B cell (primary cell): Measurements from ENCODE around the gene TTC13.

Experiments used
- CTCF ChIP-seq: fragments of 200-600 bp; IDR thresholded peaks from one replicate; pipeline ENCODE4 v1.8.0; 2022; ENCODE audit warnings: antibody characterized with exemption, mild to moderate bottlenecking
- EZH2 ChIP-seq: IDR thresholded peaks from 2 replicates; pipeline ENCODE4 v1.6.1; 2012; ENCODE audit warnings: borderline replicate concordance, low read depth, mild to moderate bottlenecking, moderate library complexity, low read length; ENCODE audit not compliant: insufficient read depth, poor library complexity, severe bottlenecking

DNA sequence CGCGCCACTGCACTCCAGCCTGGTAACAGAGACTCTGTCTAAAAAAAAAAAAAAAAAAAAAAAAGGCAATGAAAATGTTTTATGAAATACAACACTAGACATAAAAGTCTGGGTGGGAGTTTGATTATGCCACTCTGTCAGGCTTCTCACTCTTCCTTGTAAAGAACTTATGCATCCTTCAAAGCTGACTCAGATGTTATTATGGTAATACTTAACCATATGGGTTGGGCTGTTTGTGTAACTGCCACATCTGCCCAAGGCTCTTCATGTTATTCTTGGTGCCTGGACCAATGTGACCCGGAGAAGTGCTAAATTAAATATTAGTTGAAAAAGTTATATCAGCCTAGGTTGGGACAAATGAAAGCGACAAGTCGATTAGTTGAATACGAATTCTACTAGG lies 37.6 kb upstream of the TTC13 start:
- TF ChIP-seq EZH2 (no peak), CTCF (no peak)
